ENCODE results near the gene SRGAP2.
"Not testable (repeated sequence)": the region's sequence is repeated elsewhere in the genome, so short reads cannot be mapped to it uniquely, and the experiment has no call there.

The SRGAP2 gene

GRCh38 chr1:206203364-206204158 is at the start of gene SRGAP2:
SRGAP2 (plus strand) TSS chr1:206203541; CDS start chr1:206205971, 2,430 bp downstream.
- peak; percentile 22 for DNase-seq

- not testable (repeated sequence) for DNase-seq
These were observed 35.9 kb upstream of the SRGAP2 start for GRCh38 chr1:206167350-206168029.

GRCh38 chr1:206169794-206170193 is 33.5 kb upstream of the SRGAP2 start:
- not testable (repeated sequence) for DNase-seq

- DNase-seq, result not testable (repeated sequence)
These were observed 30.1 kb upstream of the SRGAP2 start for GRCh38 chr1:206173110-206173719.

- DNase-seq, result peak; percentile 2
These were observed 29.0 kb upstream of the SRGAP2 start for GRCh38 chr1:206174182-206174868.

- not testable (repeated sequence) for DNase-seq
These were observed 27.8 kb upstream of the SRGAP2 start for GRCh38 chr1:206175459-206176113.

GRCh38 chr1:206176114-206176502 is 27.2 kb upstream of the SRGAP2 start:
- DNase-seq, result not testable (repeated sequence)

- not testable (repeated sequence) for DNase-seq
These were observed 25.0 kb upstream of the SRGAP2 start for GRCh38 chr1:206178061-206178989.

- DNase-seq, result not testable (repeated sequence)
These were observed 23.7 kb upstream of the SRGAP2 start for GRCh38 chr1:206179666-206180065.

- DNase-seq, result not testable (repeated sequence)
These were observed 20.7 kb upstream of the SRGAP2 start for GRCh38 chr1:206182368-206183317.

- not testable (repeated sequence) for DNase-seq
These were observed 19.6 kb upstream of the SRGAP2 start for GRCh38 chr1:206183788-206184187.

- DNase-seq, result not testable (repeated sequence)
These were observed 17.6 kb upstream of the SRGAP2 start for GRCh38 chr1:206185778-206186177.

GRCh38 chr1:206186826-206187225 is 16.5 kb upstream of the SRGAP2 start:
- not testable (repeated sequence) for DNase-seq

GRCh38 chr1:206195182-206195581 is 8.2 kb upstream of the SRGAP2 start:
- not testable (repeated sequence) for DNase-seq

- DNase-seq, result not testable (repeated sequence)
These were observed 6.5 kb upstream of the SRGAP2 start for GRCh38 chr1:206196748-206197424.

GRCh38 chr1:206202789-206203363 is 465 bp upstream of the SRGAP2 start, which contains the start of gene FAM72A:
FAM72A (minus strand) TSS chr1:206202839; CDS start chr1:206202025, 814 bp downstream.
- DNase-seq, result peak; percentile 99

GRCh38 chr1:206204159-206204511 is 794 bp downstream of the SRGAP2 start:
- not testable (repeated sequence) for DNase-seq

GRCh38 chr1:206204871-206205270 is 1.5 kb downstream of the SRGAP2 start:
- DNase-seq, result not testable (repeated sequence)

GRCh38 chr1:206205569-206205968 is 2.2 kb downstream of the SRGAP2 start:
- not testable (repeated sequence) for DNase-seq

Measured in NCI-H146 (cell line).